HepG2 (cell line): ENCODE results near the gene STK40. TPM values are rescaled to one million over a fixed set of nuclear protein-coding genes. Genes with fewer than 3 reads are reported as not detected.
A peak's percentile ranks its signal among the peaks of the same experiment; 100 is the strongest.

Experiments
- AHR ChIP-seq: IDR thresholded peaks from 2 replicates; pipeline ENCODE4 v1.6.1; 2018; ENCODE audit warnings: missing genetic modification reagents, missing compliant biosample characterization
- CHD2 ChIP-seq: IDR thresholded peaks from 2 replicates; pipeline ENCODE4 v1.6.1; 2011; ENCODE audit warnings: low read depth, low read length, improper control_type of control experiment
- MAZ ChIP-seq, 2 experiments: sonication (generic) in 1 of 2; formaldehyde crosslinking in 1 of 2; IDR thresholded peaks; 2 replicates each; pipeline versions ENCODE4 v1.5.0 to v1.6.1; 2012 to 2020; ENCODE audit warnings: low read depth in 2 of 2, mild to moderate bottlenecking in 2 of 2, borderline replicate concordance in 1 of 2, improper control_type of control experiment in 1 of 2, low read length in 1 of 2, missing genetic modification reagents in 1 of 2, moderate library complexity in 1 of 2
- MXD4 ChIP-seq: IDR thresholded peaks from 2 replicates; pipeline ENCODE4 v1.6.1; 2016; ENCODE audit warnings: mild to moderate bottlenecking, missing biosample characterization, missing genetic modification reagents
- STAG1 ChIP-seq: sonication (generic); formaldehyde crosslinking; IDR thresholded peaks from 2 replicates; pipeline ENCODE4 v1.4.0; 2020; ENCODE audit warnings: missing genetic modification reagents
- YY1 ChIP-seq: IDR thresholded peaks from 2 replicates; pipeline ENCODE4 v1.6.1; 2011; ENCODE audit warnings: low read length, low read depth, moderate library complexity, mild to moderate bottlenecking; ENCODE audit not compliant: insufficient read depth, insufficient replicate concordance
- ZNF75D ChIP-seq: sonication (generic); formaldehyde crosslinking; IDR thresholded peaks from 2 replicates; pipeline ENCODE4 v1.8.1; 2023; ENCODE audit warnings: missing genetic modification reagents, mild to moderate bottlenecking, borderline replicate concordance
- polyA plus RNA-seq, 8 experiments: library from polyadenylated mRNA; depleted of rRNA in 3 of 8; stranded (reverse) in 7 of 8; unstranded in 1 of 8; fragments of >200 nt; fragmentation: Illumina TruSeq in 4 of 8; extraction: Trizol in 4 of 8; gene quantifications; 2 replicates each; pipeline versions ENCODE4 v1.2.1 to v1.2.3, GENCODE V29; 2011 to 2016; ENCODE audit warnings: low read depth in 4 of 8, missing spikeins in 1 of 8, mixed read lengths in 1 of 8; ENCODE audit not compliant: insufficient read depth in 1 of 8
- total RNA-seq, 5 experiments: library from RNA; depleted of rRNA; stranded (reverse); fragments of >200 nt; fragmentation: Illumina TruSeq; extraction: Trizol; gene quantifications; 2 replicates each; pipeline ENCODE4 v1.2.3, GENCODE V29; 2016; ENCODE audit warnings: low read depth in 1 of 5
- TF ChIP-seq, protein P1 (sequence below): sonication (generic); formaldehyde crosslinking; IDR thresholded peaks from 2 replicates; pipeline ENCODE4 v1.4.0; 2020; ENCODE audit warnings: missing genetic modification reagents, borderline replicate concordance
- TF ChIP-seq, protein P2 (sequence below): sonication (generic); formaldehyde crosslinking; IDR thresholded peaks from 2 replicates; pipeline ENCODE4 v1.4.0; 2020; ENCODE audit warnings: mild to moderate bottlenecking, missing genetic modification reagents
- TF ChIP-seq, protein P3 (sequence below): sonication (generic); formaldehyde crosslinking; IDR thresholded peaks from 2 replicates; pipeline ENCODE4 v1.5.0; 2020; ENCODE audit warnings: mild to moderate bottlenecking, missing genetic modification reagents, borderline replicate concordance
- TF ChIP-seq, protein P4 (sequence below): sonication (generic); formaldehyde crosslinking; IDR thresholded peaks from 2 replicates; pipeline ENCODE4 v1.8.1; 2022; ENCODE audit warnings: low read depth, mild to moderate bottlenecking, missing genetic modification reagents
- TF ChIP-seq, protein P5 (sequence below): sonication (generic); formaldehyde crosslinking; IDR thresholded peaks from 2 replicates; pipeline ENCODE4 v1.5.1; 2020; ENCODE audit warnings: missing genetic modification reagents, mild to moderate bottlenecking, borderline replicate concordance
- TF ChIP-seq, protein P6 (sequence below): IDR thresholded peaks from 2 replicates; pipeline ENCODE4 v1.6.1; 2016; ENCODE audit warnings: low read depth, borderline replicate concordance

STK40 gene
- total and polyA plus RNA-seq, 2 of the 13 experiments (the other 11 are each of a cell fraction or from before 2014, with no cell fraction given), result 33.8 to 35.1 TPM

DNA sequence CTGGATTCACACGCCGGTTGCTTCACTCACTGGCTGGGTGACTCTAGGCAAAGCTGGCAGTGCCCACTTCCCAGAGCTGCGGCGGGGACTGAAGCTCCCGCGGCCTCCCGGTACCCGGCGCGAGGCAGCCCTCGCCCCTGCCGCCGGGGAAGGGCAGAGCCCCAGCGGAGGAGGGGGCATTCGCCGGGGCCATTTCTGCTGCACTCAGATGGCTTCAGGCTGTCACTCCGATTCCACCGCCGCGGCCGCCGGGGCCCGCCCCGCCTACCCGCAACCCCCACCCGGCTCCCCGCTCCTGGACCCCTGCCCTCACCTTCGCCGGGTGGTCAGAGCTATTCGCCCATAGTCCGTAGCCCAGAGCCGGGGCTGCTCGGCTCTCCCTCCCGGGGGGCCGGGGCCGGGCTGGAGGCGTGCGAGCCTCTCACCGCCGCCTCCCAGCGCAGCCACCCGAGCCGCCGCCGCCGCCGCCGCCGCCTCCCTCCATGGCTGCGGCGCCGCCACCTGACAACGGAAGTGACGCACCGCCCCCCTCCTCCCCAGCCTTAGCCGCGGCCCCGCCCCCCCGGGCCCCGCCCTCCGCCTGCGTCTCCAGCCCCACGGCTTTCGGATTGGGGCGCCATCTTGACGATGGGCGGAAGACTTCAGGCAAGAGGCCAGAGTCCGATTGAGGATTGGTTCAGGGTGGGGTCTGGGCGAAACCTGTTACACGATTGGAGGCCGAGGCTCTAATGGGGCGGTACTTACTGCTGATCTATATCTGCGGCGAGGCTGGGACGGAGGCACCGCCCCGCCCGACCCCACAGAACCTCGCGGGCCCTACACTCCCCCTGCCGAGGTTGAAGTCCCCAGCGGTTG is at the start of gene STK40 (continued):
- TF ChIP-seq, protein P1, sequence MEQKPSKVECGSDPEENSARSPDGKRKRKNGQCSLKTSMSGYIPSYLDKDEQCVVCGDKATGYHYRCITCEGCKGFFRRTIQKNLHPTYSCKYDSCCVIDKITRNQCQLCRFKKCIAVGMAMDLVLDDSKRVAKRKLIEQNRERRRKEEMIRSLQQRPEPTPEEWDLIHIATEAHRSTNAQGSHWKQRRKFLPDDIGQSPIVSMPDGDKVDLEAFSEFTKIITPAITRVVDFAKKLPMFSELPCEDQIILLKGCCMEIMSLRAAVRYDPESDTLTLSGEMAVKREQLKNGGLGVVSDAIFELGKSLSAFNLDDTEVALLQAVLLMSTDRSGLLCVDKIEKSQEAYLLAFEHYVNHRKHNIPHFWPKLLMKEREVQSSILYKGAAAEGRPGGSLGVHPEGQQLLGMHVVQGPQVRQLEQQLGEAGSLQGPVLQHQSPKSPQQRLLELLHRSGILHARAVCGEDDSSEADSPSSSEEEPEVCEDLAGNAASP (CRISPR knock-in tag), result peak; percentile 37; the same call in 1 of the 2 replicates
- TF ChIP-seq, protein P2, sequence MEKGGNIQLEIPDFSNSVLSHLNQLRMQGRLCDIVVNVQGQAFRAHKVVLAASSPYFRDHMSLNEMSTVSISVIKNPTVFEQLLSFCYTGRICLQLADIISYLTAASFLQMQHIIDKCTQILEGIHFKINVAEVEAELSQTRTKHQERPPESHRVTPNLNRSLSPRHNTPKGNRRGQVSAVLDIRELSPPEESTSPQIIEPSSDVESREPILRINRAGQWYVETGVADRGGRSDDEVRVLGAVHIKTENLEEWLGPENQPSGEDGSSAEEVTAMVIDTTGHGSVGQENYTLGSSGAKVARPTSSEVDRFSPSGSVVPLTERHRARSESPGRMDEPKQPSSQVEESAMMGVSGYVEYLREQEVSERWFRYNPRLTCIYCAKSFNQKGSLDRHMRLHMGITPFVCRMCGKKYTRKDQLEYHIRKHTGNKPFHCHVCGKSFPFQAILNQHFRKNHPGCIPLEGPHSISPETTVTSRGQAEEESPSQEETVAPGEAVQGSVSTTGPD (CRISPR knock-in tag), result no peak
- TF ChIP-seq YY1, result peak; percentile 98
- TF ChIP-seq, protein P3, sequence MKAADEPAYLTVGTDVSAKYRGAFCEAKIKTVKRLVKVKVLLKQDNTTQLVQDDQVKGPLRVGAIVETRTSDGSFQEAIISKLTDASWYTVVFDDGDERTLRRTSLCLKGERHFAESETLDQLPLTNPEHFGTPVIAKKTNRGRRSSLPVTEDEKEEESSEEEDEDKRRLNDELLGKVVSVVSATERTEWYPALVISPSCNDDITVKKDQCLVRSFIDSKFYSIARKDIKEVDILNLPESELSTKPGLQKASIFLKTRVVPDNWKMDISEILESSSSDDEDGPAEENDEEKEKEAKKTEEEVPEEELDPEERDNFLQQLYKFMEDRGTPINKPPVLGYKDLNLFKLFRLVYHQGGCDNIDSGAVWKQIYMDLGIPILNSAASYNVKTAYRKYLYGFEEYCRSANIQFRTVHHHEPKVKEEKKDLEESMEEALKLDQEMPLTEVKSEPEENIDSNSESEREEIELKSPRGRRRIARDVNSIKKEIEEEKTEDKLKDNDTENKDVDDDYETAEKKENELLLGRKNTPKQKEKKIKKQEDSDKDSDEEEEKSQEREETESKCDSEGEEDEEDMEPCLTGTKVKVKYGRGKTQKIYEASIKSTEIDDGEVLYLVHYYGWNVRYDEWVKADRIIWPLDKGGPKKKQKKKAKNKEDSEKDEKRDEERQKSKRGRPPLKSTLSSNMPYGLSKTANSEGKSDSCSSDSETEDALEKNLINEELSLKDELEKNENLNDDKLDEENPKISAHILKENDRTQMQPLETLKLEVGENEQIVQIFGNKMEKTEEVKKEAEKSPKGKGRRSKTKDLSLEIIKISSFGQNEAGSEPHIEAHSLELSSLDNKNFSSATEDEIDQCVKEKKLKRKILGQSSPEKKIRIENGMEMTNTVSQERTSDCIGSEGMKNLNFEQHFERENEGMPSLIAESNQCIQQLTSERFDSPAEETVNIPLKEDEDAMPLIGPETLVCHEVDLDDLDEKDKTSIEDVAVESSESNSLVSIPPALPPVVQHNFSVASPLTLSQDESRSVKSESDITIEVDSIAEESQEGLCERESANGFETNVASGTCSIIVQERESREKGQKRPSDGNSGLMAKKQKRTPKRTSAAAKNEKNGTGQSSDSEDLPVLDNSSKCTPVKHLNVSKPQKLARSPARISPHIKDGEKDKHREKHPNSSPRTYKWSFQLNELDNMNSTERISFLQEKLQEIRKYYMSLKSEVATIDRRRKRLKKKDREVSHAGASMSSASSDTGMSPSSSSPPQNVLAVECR (CRISPR knock-in tag), result peak; percentile 78; the same call in 1 of the 2 replicates
- TF ChIP-seq MAZ (IDR thresholded peaks at IDR 0.05; ENCODE audit: borderline replicate concordance, low read depth, low read length), result peak; percentile 38; the same call in 1 of the 2 replicates
- no peak for TF ChIP-seq MAZ (CRISPR knock-in tag; IDR thresholded peaks at IDR 0.05; ENCODE audit: low read depth)
- TF ChIP-seq, protein P4, sequence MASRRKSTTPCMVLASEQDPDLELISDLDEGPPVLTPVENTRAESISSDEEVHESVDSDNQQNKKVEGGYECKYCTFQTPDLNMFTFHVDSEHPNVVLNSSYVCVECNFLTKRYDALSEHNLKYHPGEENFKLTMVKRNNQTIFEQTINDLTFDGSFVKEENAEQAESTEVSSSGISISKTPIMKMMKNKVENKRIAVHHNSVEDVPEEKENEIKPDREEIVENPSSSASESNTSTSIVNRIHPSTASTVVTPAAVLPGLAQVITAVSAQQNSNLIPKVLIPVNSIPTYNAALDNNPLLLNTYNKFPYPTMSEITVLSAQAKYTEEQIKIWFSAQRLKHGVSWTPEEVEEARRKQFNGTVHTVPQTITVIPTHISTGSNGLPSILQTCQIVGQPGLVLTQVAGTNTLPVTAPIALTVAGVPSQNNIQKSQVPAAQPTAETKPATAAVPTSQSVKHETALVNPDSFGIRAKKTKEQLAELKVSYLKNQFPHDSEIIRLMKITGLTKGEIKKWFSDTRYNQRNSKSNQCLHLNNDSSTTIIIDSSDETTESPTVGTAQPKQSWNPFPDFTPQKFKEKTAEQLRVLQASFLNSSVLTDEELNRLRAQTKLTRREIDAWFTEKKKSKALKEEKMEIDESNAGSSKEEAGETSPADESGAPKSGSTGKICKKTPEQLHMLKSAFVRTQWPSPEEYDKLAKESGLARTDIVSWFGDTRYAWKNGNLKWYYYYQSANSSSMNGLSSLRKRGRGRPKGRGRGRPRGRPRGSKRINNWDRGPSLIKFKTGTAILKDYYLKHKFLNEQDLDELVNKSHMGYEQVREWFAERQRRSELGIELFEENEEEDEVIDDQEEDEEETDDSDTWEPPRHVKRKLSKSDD (CRISPR knock-in tag), result 0 out of 2 replicates have a peak, but pooled peaks have one; percentile 58
- no peak for TF ChIP-seq STAG1 (CRISPR knock-in tag)
- TF ChIP-seq, protein P5, sequence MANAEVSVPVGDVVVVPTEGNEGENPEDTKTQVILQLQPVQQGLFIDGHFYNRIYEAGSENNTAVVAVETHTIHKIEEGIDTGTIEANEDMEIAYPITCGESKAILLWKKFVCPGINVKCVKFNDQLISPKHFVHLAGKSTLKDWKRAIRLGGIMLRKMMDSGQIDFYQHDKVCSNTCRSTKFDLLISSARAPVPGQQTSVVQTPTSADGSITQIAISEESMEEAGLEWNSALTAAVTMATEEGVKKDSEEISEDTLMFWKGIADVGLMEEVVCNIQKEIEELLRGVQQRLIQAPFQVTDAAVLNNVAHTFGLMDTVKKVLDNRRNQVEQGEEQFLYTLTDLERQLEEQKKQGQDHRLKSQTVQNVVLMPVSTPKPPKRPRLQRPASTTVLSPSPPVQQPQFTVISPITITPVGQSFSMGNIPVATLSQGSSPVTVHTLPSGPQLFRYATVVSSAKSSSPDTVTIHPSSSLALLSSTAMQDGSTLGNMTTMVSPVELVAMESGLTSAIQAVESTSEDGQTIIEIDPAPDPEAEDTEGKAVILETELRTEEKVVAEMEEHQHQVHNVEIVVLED (CRISPR knock-in tag), result peak; percentile 62; the same call in 1 of the 2 replicates
- no peak for TF ChIP-seq ZNF75D (CRISPR knock-in tag)
- no peak for TF ChIP-seq AHR (CRISPR knock-in tag)
- peak; percentile 75 for TF ChIP-seq CHD2
- no peak for TF ChIP-seq MXD4 (CRISPR knock-in tag)
- TF ChIP-seq, protein P6, sequence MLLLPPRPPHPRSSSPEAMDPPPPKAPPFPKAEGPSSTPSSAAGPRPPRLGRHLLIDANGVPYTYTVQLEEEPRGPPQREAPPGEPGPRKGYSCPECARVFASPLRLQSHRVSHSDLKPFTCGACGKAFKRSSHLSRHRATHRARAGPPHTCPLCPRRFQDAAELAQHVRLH (CRISPR knock-in tag), result no peak
